Measurements from ENCODE around the gene NABP1.
A peak's percentile ranks its signal among the peaks of the same experiment; 100 is the strongest.

The NABP1 gene

DNA sequence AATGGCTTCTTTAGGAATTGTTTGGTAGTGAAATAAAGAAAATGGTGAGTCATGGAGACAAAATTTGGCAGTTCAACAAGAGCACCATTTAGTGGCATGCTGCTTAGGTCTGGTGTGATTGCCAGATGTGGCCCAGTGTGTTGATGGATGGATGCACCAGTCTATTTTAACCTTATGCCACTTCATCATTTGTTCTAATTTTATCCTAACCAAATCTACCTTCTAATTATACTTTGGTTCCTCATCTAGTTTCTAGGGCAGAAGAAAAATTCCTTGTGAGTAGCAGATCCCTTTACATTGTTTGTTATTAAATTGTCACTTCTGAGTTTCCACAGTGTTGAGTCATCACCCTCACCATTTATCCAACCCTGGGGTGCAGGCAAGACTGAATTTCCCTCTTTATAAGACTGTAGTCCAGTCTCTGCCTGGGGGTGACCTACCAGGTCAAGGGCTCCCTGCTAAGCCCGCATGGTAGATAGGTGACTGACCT, 32.5 kb downstream of the NABP1 start:
- peak; percentile 80 for DNase-seq (ENCODE audit: low read depth)

DNA sequence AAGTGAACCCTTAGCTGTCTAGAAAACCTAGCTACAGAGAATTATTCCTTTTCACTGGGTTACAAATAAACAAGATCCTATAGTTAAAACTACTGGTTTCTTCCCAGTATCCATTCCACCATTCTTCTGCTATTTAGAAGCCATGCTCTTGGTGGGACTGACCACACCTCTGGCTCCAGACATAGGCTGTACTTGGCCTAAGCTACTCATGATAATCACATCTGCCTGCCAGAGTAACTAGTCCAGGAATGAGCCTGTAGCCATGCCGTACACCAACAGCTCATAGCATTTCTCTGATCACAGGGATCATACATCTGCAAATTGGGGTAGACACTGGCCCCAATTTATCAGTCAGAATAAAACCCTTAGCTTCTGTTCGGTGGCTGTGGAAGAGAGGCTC, 33.7 kb downstream of the NABP1 start:
- no peak for DNase-seq (ENCODE audit: low read depth)

DNA sequence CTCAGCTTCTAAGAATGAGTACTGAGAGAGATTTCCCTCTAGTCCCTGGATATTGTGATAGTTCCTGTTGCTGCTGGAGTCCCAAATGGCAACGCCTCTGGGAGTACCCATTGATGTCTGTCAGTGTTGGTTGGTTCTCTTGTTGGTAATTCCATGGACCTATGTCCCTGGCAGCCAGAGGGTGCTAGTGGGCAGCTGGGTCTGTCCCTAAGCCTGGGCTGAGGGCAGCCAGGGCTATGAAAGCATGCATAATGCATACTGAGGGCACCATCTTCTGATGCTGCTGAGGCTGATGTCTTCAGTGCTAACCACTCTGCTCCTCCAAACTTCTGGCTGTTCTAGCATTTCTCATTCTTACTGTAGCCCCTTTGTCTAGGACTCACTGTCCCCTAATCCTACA, 35.9 kb downstream of the NABP1 start:
- no peak for DNase-seq (ENCODE audit: low read depth)

DNA sequence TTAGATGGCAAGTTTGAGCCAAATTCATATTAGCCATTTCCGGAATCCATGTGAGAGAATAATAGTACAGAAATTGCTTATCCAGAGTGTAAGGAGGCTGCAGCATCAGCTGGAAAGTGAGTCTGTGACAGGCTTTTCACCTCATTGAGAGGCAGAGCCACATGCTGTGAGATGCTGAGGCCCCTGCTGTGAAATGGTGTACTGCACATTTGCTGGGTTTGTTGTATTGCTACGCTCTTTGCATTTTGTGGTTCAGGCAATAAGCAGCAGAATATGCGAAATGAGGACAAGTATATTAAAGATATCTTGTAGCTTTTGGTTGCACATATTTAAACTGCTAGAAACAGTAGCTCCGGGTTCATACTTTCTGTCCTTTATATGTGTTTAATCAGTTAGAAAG, 37.0 kb downstream of the NABP1 start:
- no peak for DNase-seq (ENCODE audit: low read depth)

DNA sequence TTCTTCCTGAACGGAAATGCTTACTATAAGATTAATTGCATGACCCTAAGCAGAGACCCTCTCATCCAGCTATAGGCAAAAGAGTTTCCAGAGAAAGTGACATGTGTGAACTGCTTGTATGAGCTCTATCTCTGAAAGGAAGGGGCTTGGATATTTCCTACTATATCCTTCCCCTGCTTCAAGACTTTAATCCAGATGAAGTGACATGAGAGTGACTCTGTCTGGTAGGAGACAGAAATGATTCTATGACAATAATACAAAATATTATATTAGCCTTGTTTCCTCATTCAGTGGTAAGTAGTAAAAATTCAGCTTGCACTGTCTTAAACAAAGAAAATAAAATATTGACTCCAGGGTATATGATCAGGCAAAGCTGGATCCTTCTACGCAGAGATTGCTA, 37.5 kb downstream of the NABP1 start:
- DNase-seq (ENCODE audit: low read depth) = no peak

DNA sequence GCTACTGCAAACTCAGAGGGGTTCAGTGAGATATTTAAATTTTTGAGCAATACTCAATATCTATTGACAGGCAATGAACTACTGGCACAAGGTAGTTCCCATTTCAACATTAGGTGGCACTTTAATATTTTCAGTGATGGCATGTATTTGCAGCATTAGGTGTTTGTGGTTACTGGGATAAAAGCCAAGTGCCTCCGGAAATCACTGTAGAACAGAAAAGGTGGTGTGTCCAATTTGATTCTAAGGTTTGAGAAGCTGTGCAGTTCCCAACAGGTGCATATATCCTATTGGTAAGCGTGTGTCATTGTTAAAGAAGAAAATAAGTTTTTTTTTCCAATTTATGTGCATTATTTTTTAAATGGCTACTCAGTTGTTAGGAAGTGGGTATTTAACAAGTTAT, 41.3 kb downstream of the NABP1 start:
- DNase-seq (ENCODE audit: low read depth) = no peak

DNA sequence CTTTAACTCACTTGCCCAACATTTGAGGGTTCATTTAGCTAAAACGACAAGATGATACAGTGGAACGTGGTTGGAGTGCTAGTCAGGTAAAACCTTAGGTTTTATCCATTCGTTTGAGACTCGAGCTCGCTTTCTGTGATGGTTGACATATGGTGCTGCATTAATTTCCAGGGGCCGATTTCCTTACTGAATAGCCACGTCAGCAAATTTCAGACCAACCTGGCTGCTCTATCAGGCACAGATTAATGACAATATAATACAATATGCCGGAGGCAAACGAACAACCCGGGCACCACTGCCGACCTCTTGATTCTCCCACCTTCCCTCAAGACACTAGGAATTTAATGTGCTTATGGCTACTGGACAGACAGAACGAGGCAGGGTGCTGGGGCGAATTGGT, 42.0 kb downstream of the NABP1 start:
- no peak for DNase-seq (ENCODE audit: low read depth)

DNA sequence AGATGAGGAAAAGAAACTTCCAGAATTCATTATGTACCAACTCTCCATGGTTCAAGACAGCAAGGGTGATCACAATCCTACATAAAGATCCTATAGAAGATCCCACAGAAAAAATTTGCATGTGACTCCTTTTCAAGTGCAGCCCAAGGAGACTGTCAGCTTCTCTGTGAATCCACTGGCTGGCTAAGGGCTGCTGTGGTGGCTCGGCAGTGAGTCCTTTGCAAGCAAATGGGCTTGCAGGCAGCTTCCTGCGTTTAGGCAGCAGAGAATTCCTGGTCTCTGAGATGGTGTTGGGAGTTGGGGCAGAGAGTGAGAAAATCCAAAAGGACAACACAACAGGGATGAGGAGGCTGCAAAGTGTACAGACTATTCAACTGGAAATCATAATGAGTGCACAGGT, 43.4 kb downstream of the NABP1 start:
- no peak for DNase-seq (ENCODE audit: low read depth)

DNA sequence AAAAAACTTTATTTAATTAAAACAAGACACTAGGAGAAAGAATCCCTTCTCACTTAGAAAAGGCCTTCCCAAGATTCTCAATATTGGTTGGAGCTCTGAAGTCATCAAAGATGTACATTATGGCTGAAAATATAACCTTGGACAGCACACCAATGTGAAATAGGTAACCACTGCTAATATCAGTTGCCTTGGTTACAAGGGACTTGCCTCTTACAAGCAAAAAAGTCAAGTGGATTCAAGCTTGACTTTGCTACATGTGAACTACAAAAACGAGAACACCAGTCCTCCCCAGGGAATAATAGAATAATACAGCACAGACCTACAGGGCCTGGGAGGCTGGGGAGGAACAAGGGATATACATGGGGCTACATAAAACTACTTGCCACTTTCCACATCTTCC, 46.1 kb downstream of the NABP1 start:
- no peak for DNase-seq (ENCODE audit: low read depth)

DNA sequence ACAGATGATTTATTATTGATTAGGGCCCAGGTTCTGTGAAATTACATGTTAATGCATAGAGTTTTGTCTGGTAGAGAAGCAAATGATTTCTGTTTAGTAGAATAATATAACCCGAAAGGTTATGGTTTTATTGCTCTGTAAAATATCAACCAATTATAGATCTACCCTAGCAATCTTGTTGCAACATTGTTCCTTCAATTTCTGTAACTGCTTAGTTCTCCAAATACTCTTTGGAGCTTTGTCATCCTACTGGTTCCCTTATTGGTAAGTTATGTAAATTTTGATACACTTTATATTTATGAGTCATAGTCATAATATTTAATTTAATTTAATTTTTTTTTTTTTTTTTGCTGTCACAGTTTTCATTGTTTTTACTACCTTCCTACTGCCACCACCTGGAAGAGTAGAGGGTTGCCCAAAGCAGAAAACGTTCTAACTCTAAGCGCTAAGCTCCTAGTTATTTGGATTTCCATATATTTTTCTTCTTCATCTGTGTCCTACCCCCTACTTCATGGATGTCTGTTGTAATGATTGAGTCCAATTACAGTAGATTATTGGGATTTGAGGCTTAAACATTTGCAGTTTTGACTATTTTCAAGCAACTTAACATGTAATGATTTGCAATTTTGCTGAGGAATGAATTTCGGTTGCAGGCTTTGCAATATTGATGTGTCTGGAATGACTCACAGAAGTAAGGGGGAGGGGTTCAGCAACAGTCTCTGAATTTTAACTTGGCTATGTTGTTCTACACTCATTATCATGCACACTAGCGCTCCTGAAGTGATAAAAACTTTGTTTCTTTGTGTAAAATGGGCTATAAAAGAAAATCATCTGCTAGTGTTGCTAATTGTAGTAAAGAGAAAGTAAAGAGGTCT, 51.1 kb downstream of the NABP1 start:
- peak; percentile 38 for DNase-seq (ENCODE audit: low read depth)

DNA sequence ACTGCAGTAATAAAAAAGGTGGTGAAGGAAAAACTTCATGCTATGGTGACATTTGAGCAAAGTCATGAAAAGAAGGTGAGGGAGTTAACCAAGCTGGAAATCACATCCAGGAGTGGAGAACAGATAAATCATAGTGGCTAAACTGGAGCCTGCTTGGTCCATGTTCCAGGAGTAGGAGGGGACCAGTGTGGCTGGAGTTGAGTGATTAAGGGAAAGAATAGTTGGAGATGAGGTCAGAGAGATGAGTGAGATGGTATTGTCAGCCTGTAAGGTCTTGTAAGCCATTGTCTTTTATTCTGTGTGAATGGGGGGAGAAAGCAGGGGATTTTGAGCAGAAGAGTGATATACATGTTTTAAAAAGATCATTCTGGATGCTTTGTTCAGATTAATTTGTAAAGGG, 52.3 kb downstream of the NABP1 start:
- no peak for DNase-seq (ENCODE audit: low read depth)
